ENCODE measurements around the gene PLCG2.
"Not testable (repeated sequence)": the region's sequence is repeated elsewhere in the genome, so short reads cannot be mapped to it uniquely, and the experiment has no call there.

The PLCG2 gene

DNA sequence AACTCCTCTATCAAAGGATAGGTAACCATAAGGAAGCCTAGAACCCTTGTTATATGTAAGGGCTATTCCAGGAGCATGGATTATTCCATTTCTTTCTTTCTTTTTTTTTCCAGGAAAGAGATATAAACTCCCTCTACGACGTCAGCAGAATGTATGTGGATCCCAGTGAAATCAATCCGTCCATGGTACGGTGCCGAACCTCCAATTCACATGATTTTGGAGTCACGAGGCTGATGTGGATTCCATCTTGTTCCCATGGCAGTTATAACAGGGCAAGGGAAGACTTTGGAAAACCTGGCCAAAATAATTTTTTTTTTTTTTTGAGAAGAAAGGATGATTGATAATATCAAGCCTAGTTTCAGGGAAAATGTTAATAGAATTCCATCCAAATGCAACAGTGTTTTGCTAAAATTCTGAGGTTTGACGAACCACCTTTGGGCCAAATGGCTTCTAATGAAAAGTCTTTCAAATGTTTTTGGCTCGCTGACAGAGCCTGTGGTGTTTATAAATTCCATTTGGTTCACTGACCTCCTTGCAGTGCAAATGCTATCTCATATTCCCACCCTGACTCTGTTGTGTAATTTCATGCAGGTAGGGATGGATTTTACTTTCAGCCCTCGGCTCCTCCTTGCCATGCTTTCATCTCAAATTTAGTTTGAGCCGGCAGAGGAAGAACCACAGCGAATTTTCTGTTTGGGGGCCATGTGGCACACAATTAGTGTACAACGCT, 142.2 kb downstream of the PLCG2 start:
- DNase-seq, result no peak

DNA sequence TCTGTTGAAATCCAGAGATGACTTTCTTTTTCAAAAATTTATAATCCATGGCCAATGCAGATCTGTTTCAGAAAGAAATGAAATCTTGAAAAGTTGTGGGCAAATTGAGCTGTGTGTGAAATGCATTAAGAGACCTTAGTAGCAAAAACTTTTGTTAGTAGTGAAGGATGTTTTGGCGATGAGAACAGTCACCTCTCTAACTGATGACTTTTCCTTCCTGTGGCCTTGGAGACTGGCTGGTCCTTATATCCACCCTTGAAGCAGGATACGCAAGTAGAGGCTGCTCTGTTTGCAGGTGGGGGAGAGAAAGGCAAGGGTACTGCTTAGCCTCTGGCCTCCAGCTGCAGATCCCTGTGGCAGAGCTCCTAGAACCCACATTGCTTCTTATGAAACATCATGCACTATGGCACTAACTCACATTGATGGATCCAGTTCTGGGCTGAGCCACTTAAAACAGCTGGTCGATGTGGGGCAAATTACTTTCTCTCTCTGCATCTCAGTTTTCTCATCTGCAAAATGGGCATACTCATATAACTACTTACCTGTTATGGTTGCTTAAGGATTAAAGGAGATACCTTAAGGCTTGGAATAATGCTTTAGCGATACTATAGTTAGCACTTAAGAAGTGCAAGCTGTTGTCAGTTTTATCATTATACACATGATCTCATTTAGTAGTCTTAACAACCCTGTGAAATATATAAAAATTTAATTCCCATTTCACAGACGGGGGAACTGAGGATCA, 142.9 kb downstream of the PLCG2 start:
- no peak for DNase-seq

DNA sequence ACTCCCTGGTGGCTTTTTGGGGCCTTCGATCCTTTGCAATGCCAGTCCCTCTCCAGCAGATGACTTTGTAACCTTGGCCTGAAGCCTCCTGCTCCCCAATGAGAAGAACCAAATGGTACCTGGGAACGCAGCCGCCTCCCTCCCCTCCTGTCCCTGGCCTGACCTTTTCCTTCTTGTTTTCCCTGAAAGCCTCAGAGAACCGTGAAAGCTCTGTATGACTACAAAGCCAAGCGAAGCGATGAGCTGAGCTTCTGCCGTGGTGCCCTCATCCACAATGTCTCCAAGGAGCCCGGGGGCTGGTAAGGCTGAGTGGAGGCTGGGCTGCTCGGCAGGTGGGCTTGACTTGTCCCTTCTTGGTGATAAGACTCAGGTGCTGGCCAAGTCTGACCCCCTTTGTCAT, 144.2 kb downstream of the PLCG2 start:
- DNase-seq, result no peak

DNA sequence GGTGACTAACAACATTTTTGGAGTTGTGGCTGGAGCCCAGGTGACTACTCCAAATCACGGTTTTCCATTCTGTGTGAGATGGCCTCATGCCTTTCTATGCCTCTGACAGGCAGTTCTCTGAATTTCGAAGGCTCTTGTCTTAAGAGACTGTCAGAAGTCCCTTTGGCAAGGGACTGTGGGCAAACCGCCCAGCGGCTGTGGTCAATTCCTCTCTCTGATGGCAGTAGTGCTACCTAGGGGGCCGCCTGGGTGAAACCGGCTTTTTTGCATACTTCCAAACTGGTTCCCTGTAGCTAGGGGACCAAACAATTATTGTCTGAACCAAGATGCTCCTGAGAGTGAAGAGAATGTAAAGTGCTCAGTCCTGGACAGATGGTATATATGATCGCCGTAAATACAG, 145.9 kb downstream of the PLCG2 start:
- DNase-seq, result no peak

DNA sequence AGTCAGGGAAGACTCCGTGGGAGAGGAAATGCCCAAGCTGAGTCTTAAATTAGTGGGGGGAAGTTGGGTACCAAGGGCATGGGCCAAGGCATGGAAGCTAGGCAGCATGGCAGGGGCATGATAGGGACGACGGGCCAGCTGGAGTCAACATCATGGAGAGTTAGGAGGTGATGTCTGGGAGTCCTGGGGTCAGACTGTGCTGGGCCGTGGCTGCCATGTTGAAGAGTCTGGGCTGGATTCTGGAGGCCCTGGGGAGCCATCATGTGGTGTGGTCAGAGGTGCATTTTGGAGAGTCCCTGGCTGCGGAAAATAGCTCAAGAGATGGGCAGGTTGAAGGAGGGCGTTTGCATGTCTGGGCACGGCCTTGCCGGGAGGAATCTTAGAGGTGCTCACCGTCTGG, 146.9 kb downstream of the PLCG2 start:
- DNase-seq, result no peak

DNA sequence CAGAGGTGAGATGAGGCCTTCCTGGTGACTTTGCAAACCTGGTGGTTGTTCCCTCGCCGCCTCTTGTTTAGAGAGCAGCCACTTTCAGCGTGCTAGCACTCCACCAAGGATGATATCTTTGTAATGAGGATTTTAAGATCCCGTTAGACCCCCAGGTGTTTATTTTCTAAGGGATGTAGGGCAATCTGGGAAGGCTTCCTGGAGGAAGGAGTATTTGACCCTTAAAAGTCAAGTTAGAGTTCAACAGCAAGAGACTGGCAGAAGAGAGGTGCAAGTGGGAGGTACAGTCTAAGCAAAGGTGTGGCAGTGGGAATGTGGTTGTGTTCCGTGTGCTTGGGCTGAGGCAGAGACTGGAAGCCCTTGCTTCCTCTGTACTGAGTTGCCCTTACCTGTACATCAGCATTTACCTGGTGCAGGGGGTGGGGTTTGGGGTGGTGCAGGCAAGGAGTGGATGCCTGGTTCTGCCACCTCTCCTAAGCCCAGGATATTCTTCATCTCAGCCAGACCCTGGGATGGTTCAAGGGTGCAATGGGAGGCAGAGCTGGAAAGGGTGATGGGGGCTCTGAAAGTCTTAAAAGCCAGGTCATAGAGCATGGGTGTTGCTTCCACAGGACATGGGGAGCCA, 148.6 kb downstream of the PLCG2 start:
- DNase-seq, result no peak

DNA sequence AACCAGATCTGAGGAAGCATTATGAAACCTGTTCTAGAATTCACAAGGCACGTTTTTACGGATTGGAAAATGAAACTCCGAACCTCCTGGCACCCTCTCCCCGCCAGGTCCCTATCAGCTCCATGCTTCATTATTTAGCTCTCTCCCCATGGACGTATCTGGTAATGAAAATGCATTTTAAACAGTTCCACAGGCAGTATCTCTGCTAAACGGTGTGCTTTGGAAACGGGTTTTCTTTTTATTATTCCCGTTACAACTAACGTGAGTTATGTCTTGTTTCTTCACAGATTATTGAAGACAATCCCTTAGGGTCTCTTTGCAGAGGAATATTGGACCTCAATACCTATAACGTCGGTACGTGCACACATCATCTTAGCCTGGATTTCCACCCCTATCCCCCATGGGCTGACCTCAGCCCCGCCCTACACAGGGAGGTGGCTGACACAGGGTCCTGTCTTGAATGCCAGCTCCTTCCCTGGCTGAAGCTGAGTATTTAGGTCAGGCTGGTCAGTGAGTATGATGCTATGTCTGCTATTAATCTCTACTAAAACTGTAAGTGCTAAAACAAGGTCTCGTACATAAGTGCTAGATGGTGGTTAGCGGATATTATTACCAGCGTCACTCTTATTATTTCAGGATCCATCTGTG, 149.3 kb downstream of the PLCG2 start:
- DNase-seq, result no peak

DNA sequence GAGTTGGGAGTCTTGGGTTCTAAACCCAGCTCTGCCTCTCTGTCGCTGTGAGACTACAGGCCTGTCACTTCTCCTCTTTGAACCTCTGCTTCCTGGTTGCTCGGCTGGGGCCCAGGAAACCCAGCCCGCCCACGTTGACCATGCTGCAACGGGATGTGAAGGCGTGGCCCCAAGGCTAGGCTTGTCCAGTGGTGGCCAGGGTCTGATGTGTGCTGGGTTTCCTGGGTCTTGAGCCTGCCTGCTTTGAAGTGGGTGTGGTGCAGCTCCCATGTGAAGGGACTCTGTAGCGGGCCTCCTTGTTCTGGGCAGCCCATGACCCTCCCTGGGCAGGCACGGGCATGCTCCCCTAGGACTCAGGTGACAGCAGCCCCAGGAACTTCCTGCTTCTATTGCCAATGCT, 149.9 kb downstream of the PLCG2 start:
- DNase-seq, result no peak

DNA sequence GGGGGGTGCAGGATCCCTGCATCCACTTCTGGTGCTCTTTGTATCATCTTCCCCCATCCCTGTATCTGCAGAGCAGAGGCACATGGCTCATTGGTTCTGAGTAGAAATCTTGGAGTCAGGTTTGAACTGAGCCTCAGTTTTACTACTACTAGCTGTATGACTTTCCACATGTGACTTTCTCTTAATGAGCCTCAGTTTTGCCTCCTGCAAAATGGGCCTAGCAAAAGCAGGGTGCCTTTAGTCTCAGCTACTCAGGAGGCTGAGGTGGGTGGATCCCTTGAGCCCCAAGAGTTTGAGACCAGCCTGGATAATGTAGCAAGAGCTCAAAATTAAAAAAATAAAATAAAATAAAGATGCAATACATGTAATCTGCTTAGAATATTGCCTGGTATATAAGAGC, 150.8 kb downstream of the PLCG2 start:
- DNase-seq, result no peak

DNA sequence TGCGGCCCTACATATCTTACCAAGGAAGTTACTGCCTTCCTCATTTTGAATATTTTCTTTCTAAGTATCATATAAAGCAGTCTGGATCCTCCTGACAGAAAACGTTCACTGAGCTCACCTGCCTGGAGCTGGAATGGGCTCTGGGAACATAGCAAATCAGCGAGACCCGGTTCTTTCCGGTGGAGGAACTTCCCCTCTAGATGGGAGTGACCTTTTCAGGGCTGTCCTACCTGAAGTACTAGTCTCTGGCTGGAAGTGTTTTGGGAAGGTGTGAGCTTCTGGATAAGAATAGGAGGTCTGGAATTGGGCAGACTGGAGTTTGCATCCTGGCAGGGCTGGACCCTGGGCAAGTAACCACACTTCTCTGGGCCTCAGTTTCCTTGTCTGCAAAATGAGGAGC, 152.8 kb downstream of the PLCG2 start:
- DNase-seq, result no peak

DNA sequence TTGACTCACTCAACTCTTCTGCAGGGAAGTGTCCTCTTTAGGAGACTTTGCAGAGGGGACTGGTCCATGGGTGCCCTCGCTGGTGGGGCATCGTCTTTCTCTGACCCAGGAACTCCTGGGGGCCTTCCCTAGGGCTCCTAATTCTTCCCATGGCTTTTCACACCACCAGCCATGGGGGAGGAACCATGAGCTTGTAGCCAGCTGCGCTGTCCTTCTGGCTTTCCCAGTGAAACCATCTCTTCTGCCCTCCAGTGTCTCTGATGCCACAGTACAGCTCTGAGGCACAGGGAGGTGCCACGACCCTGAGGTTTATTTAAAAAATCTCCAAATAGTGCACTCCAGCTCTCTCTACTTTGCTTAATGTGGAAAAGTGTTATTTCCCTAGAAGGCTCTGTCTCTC, 153.6 kb downstream of the PLCG2 start:
- DNase-seq, result no peak

DNA sequence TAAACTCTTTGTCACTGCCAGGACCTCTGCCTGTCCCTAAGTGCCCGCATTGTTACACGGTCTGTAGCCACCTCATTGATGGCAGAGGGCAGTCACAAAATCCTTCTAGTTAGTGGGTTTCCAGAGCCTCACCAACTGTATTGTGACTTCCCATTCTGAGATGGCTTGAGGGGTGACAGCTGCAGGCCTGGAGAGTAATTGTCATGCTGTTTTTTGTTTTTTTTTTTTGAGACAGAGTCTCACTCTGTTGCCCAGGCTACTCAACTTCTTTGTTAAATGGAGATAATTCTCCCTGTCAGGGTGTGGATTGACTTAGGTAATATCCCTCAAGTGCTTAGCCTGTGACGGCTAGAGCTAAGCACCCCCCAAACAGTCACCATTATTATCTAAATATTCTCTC, 154.3 kb downstream of the PLCG2 start:
- DNase-seq, result no peak

DNA sequence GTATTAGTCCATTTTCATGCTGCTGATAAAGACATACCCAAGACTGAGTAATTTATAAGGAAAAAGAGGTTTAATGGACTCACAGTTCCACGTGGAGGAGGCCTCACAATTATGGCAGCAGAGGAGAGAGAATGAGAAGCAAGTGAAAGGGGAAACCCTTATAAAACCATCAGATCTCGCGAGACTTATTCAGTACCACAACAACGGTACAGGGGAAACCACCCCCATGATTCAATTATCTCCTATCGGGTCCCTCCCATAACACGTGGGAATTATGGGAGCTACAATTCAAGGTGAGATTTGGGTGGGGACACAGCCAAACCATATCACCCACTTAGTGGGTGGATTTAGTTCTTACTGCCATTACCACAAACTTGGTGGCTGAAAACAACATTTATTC, 155.6 kb downstream of the PLCG2 start:
- not testable (repeated sequence) for DNase-seq

DNA sequence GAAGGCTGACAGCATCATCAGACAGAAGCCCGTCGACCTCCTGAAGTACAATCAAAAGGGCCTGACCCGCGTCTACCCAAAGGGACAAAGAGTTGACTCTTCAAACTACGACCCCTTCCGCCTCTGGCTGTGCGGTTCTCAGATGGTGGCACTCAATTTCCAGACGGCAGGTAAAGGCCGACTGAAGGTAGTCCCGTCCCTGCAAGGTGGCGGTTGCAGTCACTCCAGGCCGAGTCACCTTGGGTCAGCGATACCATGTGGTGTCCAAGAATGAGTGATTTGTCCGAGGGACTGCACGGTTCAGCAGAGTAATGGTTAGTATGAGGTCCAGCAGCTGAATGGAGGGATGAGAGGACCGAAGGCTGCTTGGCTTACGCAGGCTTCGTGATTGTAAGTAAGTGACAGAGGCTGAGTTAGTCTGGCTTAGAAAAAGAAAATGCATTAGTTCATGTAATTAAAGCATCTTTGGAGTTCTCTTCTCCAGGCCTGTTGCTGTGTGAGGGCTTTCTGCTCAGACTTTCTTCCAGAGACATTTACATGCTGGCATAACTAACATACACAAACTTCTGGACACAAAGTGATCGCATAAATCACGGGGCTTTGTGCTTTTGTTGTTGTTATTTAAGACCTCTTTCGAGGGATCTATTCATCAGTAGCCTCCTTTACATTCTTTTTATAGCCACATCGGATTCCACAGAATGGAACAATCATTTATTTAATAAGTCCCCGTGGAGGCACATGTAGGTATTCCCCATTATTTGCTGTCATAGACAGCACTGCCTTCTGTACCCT, 157.3 kb downstream of the PLCG2 start:
- no peak for DNase-seq

DNA sequence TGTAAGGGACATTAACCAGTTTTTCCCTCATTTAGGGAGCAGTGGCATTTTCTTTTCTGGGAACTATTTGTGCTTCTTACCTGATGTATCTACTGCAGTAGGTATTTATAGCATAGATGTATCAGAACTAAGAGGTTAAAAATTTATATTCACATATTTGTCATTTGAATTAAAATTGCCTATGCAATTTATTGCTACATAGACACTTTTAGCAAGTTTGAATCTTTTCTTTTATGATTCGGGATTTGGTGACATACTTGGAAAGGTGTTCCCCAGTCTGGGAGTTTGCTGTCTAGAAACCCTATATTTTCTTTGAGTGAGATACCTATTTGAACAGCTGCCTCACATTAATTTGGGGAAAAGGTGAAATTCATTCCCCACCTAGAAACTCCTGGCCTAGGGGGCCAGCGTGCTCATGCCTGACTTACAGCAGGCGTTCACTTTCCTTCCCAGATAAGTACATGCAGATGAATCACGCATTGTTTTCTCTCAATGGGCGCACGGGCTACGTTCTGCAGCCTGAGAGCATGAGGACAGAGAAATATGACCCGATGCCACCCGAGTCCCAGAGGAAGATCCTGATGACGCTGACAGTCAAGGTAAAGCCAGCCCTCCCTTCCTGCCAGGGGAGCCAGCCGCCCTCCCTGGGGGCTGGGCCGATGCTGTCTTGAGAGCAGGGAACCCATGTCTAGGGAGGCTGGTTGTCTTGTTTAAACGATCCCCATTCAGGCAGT, 158.4 kb downstream of the PLCG2 start:
- no peak for DNase-seq

DNA sequence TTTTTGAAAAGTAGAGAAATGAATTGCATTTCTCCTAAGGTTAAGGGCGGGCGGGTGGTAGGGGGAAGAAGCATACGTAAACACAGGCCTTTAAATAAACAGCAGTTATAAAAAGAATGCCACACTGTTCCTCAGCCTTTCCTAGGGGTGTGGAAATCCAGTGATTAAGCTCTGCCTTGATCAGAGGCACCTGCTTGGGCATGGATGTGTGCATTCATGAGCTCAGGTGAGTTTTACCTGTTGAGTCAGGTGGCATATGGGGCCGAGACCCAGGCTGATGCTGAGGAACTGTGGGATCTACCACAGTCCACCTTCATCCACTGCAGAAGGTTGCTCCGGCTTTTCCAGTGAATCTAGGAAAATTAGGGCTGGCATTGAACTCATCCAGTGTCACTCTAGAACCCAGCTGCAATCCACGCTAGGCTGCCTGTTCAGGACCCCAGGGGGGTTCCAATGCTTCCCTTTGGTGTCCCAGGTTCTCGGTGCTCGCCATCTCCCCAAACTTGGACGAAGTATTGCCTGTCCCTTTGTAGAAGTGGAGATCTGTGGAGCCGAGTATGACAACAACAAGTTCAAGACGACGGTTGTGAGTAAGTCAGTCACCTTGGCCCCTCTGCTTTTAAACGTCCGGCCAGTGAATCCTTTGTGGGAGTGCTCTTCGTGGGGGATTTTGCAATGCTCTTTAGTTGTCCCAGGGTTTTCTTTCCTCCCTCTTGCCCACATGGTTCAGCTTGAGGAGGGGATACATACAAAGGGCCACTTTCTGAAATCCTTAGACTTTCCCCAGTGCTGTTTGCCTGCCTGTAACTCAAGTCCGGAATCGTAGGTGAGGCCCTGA, 159.5 kb downstream of the PLCG2 start:
- no peak for DNase-seq

DNA sequence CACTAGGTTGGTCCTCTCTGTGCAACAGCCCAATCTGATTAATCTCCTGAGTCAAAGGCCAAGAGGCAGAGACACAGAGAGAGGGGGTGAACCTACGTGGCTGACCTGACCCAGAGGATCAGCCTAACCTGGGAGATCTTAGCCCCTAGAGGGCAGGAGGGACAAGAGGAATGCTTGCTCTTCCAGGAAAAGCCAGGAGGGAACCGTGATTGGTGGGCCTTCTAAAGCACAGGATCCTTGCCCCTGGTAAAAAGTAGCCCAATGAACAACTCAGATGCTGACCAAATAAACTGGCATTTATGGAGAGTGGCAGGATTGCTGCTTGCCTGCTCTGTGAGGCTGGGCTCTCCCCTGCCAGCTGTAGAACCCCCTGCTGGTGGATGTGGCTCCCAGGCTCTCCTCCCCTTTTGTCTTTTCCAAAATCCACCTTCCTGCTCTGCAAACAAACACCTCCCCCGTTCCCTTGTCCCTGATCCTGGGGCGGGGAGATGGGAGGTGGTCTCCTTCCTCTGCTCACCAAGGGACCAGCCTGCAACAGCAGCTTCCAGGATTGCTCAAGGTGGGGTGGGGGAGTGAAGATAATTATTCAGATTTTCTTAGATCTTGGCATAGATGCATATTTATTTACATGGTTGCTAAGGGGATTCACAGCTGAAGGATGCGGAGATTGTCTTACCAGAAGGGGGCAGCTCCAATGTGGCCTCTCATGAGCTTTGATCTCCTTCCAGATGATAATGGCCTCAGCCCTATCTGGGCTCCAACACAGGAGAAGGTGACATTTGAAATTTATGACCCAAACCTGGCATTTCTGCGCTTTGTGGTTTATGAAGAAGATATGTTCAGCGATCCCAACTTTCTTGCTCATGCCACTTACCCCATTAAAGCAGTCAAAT, 160.3 kb downstream of the PLCG2 start:
- no peak for DNase-seq

DNA sequence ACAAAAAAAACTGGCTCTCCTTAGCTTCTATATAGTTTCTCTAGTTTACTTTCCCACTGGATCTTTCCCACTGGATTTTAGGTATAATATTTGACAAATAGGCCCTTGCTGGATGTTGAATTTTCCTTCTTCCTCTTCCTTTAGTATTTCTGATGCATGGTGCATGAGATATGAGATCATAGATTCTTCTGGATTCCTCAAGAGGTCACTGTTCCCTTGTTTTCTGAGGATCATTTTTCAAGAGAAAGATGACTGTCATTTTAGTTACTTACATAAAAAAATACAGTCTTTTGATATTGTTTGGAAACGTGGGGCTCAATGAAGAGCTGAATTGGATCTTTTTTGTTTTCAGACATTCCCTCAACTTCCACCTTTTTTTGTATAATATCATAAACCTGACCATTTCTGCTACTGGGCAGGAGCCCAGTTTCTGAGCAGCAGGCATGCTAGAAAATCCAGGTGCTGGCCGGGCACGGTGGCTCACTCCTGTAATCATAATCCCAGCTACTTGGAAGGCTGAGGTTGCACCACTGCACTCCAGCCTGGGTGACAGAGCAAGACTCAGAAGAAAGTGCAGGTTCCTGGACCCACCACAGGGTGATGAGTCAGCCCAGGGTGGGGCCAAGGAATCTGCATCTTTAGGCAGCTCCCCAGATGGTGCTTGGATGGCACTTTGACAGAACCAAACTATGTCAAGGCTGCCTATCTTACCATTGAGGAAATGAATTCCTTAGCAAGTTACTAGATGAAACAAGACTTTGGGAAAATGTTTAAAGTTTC, 161.9 kb downstream of the PLCG2 start:
- no peak for DNase-seq

DNA sequence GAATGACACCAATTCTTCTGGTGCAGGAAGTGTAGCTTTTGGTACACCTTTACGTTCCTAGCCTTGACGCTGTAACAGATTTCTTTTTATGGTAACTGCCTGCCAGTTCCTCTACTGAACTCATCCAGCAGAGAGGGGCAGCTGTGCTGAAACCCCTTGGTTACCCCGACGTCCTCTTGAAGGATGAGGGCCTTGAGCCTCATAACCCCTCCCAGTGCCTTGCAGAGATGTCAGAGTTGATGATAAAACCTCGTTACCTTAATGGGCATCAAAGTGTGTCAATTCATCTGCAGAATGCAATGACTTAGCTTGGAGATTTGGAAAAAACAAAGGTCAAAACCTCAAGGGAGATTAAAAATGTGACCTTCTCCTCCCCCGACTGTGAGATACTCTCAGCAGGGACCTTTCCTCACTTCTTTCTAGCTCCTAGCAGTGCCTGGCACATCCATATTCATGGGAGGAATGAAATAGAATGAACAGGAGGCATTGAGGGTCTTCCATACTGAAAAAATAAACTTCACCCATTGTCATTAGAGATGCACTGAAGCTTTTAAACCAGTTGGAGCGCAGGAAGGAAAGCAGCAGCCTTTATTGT, 163.0 kb downstream of the PLCG2 start:
- DNase-seq, result no peak
